PC-3 (cell line): ENCODE results near the gene SLC9A8. TPM values are rescaled to one million over a fixed set of nuclear protein-coding genes. Genes with fewer than 3 reads are reported as not detected.
A peak's percentile ranks its signal among the peaks of the same experiment; 100 is the strongest.

Source experiments
- ATAC-seq: fragments of 200-7000 bp; cut with Tn5 transposase; 2 replicates; pipeline ENCODE4 v1.9.1; 2020; ENCODE audit warnings: mild to moderate bottlenecking, moderate library complexity
- BruUV-seq: library from RNA; stranded (reverse); fragments of 400-500 nt; replicated peaks from 2 replicates; lab custom pipeline; 2021; lab: Mats Ljungman, UMichigan
- CTCF ChIA-PET: fragments of 300-600 bp; sonication (Branson Sonifier 250); formaldehyde crosslinking; loops from one replicate; lab custom pipeline; 2022; ENCODE audit warnings: antibody characterized with exemption; lab: Charles Lee
- POLR2A ChIA-PET: fragments of 300-600 bp; sonication (Branson Sonifier 250); formaldehyde crosslinking; loops from one replicate; lab custom pipeline; 2022; ENCODE audit warnings: antibody characterized with exemption; ENCODE audit not compliant: unreplicated experiment; lab: Charles Lee
- DNase-seq: peaks from one replicate; pipeline ENCODE4 v3.0.0-alpha.2; 2015
- H2AFZ ChIP-seq: fragments of 300-600 bp; sonication (generic); 2 replicates; pipeline ENCODE4 v1.6.0; 2016; ENCODE audit warnings: antibody characterized with exemption, low read length
- H3F3A ChIP-seq: fragments of 300-600 bp; sonication (generic); one replicate; pipeline ENCODE4 v1.6.0; 2017; ENCODE audit warnings: antibody characterized with exemption, low read length, control low read depth, mild to moderate bottlenecking; ENCODE audit not compliant: unreplicated experiment
- H3K27ac ChIP-seq: fragments of 300-600 bp; sonication (generic); 2 replicates; pipeline ENCODE4 v1.5.1; 2016; ENCODE audit warnings: mild to moderate bottlenecking, low read length
- H3K27me3 ChIP-seq: fragments of 300-600 bp; sonication (generic); 2 replicates; pipeline ENCODE4 v1.6.1; 2016; ENCODE audit warnings: low read length, mixed read lengths
- H3K36me3 ChIP-seq: fragments of 300-600 bp; sonication (generic); 2 replicates; pipeline ENCODE4 v1.6.1; 2016; ENCODE audit warnings: low read depth, mixed run types, low read length, mixed read lengths
- H3K4me1 ChIP-seq: fragments of 300-600 bp; sonication (generic); 2 replicates; pipeline ENCODE4 v1.5.1; 2016; ENCODE audit warnings: low read length; ENCODE audit not compliant: insufficient read depth
- H3K4me2 ChIP-seq: fragments of 300-600 bp; sonication (generic); 2 replicates; pipeline ENCODE4 v1.6.0; 2016; ENCODE audit warnings: low read length
- H3K4me3 ChIP-seq: fragments of 300-600 bp; sonication (generic); 2 replicates; pipeline ENCODE4 v1.5.1; 2016; ENCODE audit warnings: mild to moderate bottlenecking, low read length, mixed read lengths
- H3K79me2 ChIP-seq: fragments of 300-600 bp; sonication (generic); 2 replicates; pipeline ENCODE4 v1.6.1; 2017; ENCODE audit warnings: low read length, mixed read lengths
- H3K9ac ChIP-seq: fragments of 300-600 bp; sonication (generic); 2 replicates; pipeline ENCODE4 v1.6.0; 2016; ENCODE audit warnings: mild to moderate bottlenecking, low read length
- H3K9me2 ChIP-seq: fragments of 300-600 bp; sonication (generic); replicated peaks from 2 replicates; pipeline ENCODE4 v1.6.1; 2016; ENCODE audit warnings: mixed run types, low read length, mixed read lengths
- H3K9me3 ChIP-seq: fragments of 300-600 bp; sonication (generic); 2 replicates; pipeline ENCODE4 v1.6.1; 2016; ENCODE audit warnings: low read length, mixed read lengths
- H4K20me1 ChIP-seq: fragments of 300-600 bp; sonication (generic); 2 replicates; pipeline ENCODE4 v1.6.1; 2016; ENCODE audit warnings: low read length, mixed read lengths
- CTCF ChIP-seq: fragments of 300-600 bp; sonication (generic); conservative IDR thresholded peaks from 2 replicates; pipeline ENCODE4 v1.5.1; 2017; ENCODE audit warnings: antibody characterized with exemption, low read depth, mild to moderate bottlenecking, low read length
- EZH2 ChIP-seq: fragments of 300-600 bp; sonication (generic); IDR thresholded peaks from one replicate; pipeline ENCODE4 v1.6.1; 2017; ENCODE audit warnings: antibody characterized with exemption, mild to moderate bottlenecking, low read length; ENCODE audit not compliant: unreplicated experiment
- EZH2phosphoT487 ChIP-seq: fragments of 300-600 bp; sonication (generic); IDR thresholded peaks from 2 replicates; pipeline ENCODE4 v1.6.1; 2018; ENCODE audit warnings: mild to moderate bottlenecking, antibody characterized with exemption, low read length, borderline replicate concordance
- intact Hi-C: fragments of 100-400 bp; cut with micrococcal nuclease; formaldehyde crosslinking; loops from 2 replicates; pipeline ENCODE4 v1.9.0; 2023
- total RNA-seq: library from RNA; depleted of rRNA; stranded (reverse); fragments of >200 nt; gene quantifications from 2 replicates; pipeline ENCODE4 v1.2.3, GENCODE V29; 2014

SLC9A8 gene
- total RNA-seq, 1 experiment from 2014 or later = 13.1 TPM

GRCh38 chr20:49889935-49890333 lies 77.3 kb downstream of the SLC9A8 start:
- DNase-seq = peak; percentile 40
- POLR2A ChIA-PET = no interaction called here
- H3K9ac ChIP-seq = no peak overlapping the region

GRCh38 chr20:49890471-49891361 lies 78.1 kb downstream of the SLC9A8 start:
- POLR2A ChIA-PET = no interaction called here
- no peak overlapping the region for H3K27ac ChIP-seq
- no TSS peak for BruUV-seq
- no peak overlapping the region for H3K4me3 ChIP-seq
- no peaks in the 10 kb centered on the region for H3K79me2 ChIP-seq
- no peaks in the 10 kb centered on the region for H3K36me3 ChIP-seq
- H3K4me2 ChIP-seq = no peak overlapping the region
- 0 out of 2 replicates have a peak, but pooled peaks cover 5% of the 10 kb centered on the region for H3K4me1 ChIP-seq
- H3K9me2 ChIP-seq = no peaks in the 10 kb centered on the region
- DNase-seq (no peak), ATAC-seq (no peak)
- intact Hi-C loops = no loop called here
- H4K20me1 ChIP-seq = no peaks in the 10 kb centered on the region
- CTCF ChIA-PET = interaction anchor here (0.6 kb wide), 1 partner anchor 26 kb away, joined by 3 read pairs; no protein-coding TSS in a partner anchor
- no peaks in the 10 kb centered on the region for H3F3A ChIP-seq
- no peaks in the 10 kb centered on the region for H3K9me3 ChIP-seq
- H3K27me3 ChIP-seq = no peaks in the 10 kb centered on the region
- no peak overlapping the region for H2AFZ ChIP-seq
- H3K9ac ChIP-seq = no peak overlapping the region
- TF ChIP-seq EZH2 (no peak), EZH2phosphoT487 (no peak), CTCF (no peak)

More at GRCh38 chr20:49889935-49890333, 77.3 kb downstream of the SLC9A8 start:
- Histone ChIP-seq H3K9me3 (no peaks in the 10 kb centered on the region), H3F3A (no peaks in the 10 kb centered on the region), H3K4me1 (0 out of 2 replicates have a peak, but pooled peaks cover 5% of the 10 kb centered on the region), H3K4me2 (no peak overlapping the region), H3K27me3 (no peaks in the 10 kb centered on the region), H3K79me2 (no peaks in the 10 kb centered on the region), H3K9me2 (no peaks in the 10 kb centered on the region), H2AFZ (no peak overlapping the region), H3K4me3 (no peak overlapping the region), H3K36me3 (no peaks in the 10 kb centered on the region), H3K27ac (no peak overlapping the region), H4K20me1 (no peaks in the 10 kb centered on the region)
- TF ChIP-seq EZH2phosphoT487 = no peak
- TF ChIP-seq EZH2 = no peak
- peak; percentile 89 for TF ChIP-seq CTCF
- CTCF ChIA-PET = interaction anchor here (1.5 kb wide), 1 partner anchor 9 kb away, joined by 8 read pairs; no protein-coding TSS in a partner anchor
- intact Hi-C loops = loop anchor here (2.0 kb wide), 1 partner anchor 279 kb away; no protein-coding TSS in a partner anchor
- ATAC-seq = no peak
- BruUV-seq = no TSS peak
